ENCODE measurements around the gene FIGLA.
"Not testable (repeated sequence)": the region's sequence is repeated elsewhere in the genome, so short reads cannot be mapped to it uniquely, and the experiment has no call there.

FIGLA gene

DNA sequence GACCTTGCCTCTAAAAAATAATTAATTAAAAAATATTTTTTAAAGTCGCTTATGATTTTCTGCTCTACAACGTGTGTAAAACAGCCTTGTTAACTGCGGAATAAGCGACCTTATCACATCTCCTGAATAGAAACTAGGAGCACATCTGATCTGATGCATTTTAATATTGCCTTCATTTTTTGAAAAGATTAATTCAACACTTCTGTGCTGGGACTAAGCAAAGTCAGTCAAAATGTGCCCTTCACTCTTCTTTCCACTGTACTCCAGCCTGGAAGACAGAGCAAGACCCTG lies 17.3 kb upstream of the FIGLA start:
- no peak for DNase-seq

DNA sequence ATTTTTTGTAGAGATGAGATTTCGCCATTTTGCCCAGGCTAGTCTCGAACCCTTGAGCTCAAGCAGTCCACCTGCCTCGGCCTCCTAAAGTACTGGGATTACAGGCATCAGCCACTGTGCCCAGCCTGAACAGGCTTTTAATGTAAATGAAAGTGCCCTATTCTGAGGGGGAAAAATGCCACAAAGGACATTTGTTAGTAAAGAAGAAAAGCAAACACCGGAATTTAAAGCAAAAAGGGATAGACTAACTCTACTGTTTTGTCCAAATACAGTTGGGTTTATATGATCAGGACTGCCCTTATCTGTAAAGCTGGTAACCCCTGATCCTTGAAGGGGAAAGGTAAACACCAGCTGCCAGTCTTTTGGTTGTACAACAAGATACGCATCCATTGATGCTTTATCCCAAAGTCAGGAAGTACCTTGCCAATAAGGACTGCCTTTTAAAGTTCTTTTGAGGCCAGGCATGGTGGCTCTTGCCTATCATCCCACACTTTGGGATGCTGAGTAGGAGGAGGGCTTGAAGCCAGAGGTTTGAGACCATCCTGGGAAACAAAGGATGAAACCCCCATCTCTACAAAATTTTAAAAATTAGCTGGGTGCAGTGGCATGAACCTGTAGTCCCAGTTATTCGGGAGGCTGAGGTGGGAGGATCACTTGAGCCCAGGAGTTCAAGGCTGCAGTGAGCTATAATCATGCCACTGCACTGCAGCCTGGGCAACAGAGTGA lies 16.8 kb upstream of the FIGLA start:
- DNase-seq: no peak

GRCh38 chr2:70806620-70807019 lies 16.2 kb upstream of the FIGLA start:
- DNase-seq: no peak

GRCh38 chr2:70806013-70806412 lies 15.6 kb upstream of the FIGLA start:
- DNase-seq: no peak

- DNase-seq: no peak
These were observed 11.3 kb upstream of the FIGLA start for GRCh38 chr2:70801607-70802263.

DNA sequence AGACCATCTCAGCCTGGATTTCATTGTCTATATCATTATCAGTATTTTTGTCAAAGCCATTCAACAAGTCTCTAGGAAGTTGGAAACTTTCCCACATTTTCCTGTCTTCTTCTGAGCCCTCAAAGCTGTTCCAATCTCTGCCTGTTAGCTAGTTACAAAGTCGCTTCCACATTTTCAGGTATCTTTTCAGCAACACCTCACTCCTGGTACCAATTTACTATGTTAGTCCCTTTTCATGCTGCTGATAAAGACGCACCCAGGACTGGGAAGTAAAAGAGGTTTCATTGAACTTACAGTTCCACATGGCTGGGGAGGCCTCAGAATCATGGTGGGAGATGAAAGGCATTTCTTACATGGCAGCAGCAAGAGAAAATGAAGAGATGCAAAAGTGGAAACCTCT lies 9.3 kb upstream of the FIGLA start:
- no peak for DNase-seq

DNA sequence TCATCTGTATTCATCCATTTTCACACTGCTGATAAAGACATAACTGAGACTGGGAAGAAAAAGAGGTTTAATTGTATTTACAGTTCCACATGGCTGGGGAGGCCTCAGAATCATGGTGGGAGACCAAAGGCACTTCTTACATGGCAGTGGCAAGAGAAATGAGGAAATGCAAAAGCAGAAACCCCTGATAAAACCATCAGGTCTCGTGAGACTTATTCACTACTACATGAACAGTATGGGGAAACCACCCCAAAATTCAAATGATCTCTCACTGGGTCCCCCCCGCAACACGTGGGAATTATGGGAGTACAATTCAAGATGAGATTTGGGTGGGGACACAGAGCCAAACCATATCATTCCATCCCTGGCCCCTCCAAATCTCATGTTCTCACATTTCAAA lies 7.6 kb upstream of the FIGLA start:
- DNase-seq: not testable (repeated sequence)

- DNase-seq: no peak
These were observed 7.1 kb upstream of the FIGLA start for GRCh38 chr2:70797506-70797905.

GRCh38 chr2:70796262-70796661 lies 5.8 kb upstream of the FIGLA start:
- DNase-seq: no peak

DNA sequence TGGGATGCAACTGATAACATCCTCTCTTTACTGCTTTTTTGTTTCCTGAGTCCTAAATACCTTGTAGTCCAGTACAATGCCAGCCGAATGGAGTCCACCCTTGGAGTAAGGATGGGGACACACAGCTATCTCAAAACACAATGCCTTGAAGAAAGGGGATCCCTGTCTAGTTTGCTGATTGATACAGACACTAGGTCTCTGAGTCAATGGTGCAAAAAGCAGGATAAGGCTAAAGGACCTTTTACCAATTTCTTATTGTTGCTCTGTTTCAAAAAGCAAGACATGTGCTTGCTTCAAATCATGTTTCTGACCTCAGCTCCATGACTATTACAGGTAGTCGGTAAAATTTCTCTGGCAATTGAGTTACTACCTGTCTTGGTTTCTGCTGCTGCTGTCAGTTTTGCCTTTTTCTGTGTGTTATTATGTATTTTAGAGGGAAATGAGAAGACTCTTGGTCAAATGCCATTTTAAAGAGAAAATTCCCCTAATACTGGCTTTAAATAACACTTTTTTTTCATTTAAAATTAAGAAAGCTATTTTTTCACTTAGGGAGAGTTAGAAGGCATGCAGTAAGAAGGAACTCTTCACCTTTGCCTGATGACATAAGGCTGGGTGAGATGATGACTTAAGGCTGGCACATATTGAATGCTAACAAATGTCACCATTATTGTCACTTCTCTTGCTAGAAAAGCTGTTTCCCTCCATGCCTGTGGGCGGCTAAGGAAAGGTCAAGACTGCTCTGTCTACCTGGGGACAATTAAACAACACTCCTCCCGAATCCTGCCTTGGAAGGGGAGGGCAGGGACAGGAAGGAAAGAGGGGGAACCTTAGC lies 4.9 kb upstream of the FIGLA start:
- no peak for DNase-seq

- no peak for DNase-seq
These were observed 3.0 kb upstream of the FIGLA start for GRCh38 chr2:70793450-70793849.

DNA sequence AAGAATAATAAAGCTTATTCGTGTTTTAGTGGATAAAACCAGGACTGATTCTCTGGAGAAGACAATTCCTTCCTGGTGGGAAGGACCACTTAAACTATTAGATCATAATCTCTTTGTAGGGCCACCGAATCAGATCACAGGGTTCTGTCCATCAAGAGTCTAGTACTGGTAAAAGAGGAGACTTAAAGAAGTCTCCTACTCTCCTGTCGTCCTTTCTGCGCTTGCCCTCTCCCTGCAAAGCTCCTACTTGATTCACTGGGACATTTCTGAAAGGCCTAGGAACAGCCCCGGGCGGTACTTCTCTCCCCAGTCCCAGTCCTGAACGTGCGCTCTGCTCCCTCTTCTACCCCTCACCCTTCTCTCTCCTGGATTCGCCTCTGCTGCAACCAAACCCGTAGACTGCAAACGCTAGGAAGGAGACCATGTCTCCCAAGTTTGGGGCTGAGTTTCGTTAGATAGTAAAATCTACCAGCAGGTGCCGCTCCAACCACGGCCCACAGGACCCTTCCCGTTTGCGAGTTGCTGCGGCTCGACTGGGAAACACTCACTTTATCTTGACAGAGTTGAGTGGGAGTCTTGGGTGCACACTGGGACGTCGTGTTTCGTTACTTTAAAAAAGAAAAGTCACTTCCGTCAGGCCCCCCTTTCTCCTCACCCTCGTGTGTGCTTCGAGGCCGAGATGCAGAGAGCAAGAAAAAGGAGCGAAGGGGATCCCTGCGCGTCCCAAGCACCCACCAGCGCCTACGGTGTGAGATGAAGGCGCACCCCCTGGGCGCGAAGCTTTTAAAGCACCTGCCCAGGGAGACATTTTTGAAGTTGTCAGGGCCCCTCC lies 923 bp downstream of the FIGLA start:
- peak in 4 of 5 experiments; percentile 24 to 63 (median 30) for DNase-seq

- DNase-seq: peak in 1 of 5 experiments; percentile 61
These were observed 5.1 kb downstream of the FIGLA start for GRCh38 chr2:70785137-70785911.

- no peak for DNase-seq
These were observed 6.1 kb downstream of the FIGLA start for GRCh38 chr2:70784320-70784719.

DNA sequence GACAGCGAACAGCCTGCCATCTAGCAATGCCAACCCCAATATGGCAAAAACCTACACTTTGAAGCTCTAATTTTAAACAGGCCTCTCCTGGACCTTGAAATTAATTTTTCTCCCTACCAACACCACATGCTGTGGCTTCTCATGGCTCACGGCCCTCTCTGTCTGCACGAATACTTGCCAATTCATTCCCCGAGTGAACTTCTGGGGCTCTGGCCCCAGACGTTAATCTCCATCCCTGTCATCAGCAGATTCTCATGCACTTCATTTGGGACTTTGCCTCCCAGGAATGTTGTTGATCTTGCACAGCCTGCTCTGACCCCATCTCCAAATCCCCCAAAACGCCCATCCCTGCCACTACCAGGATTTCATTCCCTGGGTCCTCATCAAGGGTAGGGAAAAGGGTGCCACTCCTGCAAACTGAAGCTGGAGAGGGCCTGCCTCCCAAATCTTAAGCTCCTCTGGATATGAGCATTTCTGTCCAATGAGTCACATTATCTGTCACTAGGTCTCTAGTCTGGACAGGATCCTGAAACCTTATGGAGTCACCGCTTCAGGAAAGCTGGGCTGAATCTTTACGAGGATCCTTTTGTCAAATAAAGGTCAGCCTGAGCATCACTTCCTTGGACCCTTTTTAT lies 10.4 kb downstream of the FIGLA start:
- DNase-seq: no peak

DNA sequence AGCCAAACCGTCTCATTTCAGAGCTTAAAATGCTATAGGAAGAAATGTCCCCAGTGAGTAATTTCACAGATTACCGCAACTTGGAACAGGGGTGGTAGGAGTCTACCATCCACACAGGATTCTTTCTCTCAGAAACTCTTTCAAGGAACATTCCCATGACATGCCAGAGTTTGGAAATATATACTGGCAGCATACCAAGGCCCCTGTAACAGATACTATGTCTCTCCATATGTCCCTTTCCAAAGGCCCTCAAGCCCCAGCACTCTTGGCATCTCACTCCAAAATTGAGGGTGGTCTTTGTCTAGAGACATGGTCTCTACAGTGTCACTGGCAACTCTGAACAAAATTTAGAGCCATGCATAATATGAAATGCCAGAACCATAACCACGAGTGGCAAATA lies 11.0 kb downstream of the FIGLA start:
- no peak for DNase-seq

GRCh38 chr2:70778676-70779075 lies 11.8 kb downstream of the FIGLA start:
- no peak for DNase-seq

DNA sequence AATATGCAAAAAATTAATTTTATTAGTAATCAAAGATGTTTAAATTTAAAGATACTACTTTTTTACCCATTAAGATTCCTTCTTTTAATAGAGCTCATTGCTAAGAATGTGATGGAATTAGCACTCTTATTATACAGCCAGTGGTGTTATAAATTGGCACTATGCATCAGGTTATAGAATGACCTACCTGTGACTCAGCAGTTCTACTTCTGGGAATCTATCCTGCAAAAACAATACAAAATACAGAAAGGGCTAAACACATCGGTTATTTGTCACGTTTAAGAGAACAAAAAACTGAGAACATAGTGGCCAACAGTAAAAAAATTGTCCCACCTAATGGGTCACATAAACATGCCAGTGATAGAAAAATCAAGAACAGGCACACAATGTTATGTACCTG lies 13.0 kb downstream of the FIGLA start:
- no peak for DNase-seq

DNA sequence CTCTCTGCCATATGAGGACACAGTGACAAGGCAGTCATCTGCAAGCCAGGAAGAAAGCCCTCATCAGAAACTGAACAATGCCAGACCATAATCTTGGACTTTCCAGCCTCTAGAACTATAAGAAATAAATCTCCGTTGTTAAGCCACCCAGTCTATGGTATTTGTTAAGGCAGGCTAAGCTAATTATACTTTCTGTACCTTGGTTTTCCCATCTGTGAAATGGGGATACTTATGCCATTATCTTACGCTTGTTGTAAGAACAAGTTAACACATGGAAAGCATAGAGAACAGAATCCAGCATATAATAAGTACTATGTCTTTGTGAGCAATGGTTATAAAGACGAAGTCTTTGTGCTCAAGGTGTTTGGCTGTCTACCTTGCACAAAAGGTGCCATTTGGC lies 14.2 kb downstream of the FIGLA start:
- DNase-seq: no peak

DNA sequence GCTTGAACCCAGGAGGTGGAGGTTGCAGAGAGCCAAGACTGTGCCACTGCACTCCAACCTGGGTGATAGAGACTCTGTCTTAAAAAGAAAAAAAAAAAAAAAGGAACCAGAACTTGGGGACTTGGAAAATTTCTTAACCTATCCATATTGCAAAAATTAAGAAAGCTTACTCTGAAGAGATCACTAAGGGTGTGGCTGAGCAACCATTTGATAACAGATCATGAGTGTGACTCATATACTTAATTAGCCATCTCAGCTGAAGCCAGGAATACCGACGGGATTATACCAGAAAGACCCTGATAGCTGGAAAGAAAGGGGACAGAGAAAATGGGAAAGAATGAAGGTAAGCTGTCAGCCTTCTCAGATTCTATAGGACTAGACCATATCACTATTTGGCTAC lies 15.3 kb downstream of the FIGLA start:
- no peak for DNase-seq

DNA sequence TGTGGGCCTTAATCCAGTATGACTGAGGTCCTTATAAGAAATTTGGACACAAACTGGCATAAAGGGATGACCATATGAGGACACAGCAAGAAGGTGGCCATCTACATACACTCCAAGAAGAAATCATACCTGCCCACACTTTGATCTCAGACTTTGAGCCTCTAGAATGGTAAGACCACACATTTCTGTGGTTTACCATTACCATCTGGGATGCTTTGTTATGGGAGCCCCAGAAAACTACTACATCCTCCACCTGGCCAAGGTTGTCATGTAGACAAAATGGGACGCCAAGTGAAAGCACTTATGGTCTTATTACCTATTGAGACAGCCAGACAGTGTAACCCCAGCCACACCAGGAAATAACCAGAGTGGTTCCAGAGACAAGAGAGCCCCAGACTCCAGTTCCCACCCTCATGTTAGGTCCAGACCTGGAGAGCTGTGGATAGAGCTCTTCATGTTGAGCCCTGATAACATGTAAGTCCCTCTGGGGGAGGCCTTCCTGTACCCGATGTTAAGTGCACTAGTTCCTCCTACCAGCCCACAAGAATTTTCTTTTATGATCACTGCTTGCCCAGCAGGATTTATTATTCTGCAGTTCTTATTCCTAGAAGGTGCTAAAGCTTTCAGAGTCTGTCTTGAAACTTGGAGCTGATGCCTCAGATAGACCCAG lies 17.8 kb downstream of the FIGLA start:
- no peak for DNase-seq

Measured in T-helper 2 cell (primary cell).